Measurements from ENCODE around the gene IGSF22. TPM values are rescaled to one million over a fixed set of nuclear protein-coding genes. Genes with fewer than 3 reads are reported as not detected.

The IGSF22 gene
- total RNA-seq, 2 donors from 2014 or later, result not detected

DNA sequence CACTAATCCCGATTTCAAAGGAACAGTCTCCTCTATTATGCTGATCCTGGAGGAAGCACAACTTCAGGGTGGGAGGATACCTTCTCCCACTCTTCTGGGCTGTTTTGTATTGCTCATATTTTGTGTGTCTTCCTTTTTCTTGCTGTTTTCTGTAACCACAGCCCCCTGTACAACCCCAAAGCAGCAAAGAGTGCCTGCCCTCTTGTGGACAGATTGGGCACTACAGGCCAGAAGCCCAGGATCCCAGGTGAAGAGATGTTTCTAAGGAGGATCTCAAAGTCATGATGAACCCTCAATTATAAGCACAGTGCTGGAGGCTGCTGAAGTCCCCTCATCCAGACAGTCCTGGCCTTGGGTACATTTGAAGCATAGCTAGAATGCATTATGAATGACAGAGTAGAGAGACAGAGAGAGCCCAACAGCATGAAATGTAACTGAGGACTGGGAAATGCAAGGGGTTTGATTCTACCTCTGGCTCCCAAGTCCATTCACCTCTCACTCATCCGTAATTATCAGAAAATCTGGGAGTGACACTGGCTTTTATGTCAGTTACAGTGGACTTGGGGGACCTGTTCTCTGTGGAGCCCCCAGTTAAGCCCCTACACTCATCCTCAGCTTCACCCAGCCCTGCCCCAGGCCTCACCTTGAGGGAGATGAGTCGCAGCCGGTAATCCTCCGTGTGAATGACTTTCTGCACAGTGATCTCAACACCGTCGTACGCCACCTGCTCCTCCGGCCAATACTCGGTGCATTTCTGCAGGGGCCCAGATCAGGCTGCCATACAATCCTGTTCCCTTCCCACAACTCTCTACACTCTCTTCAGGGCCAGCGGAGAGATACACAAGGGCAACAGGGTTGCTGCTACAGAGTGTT, 6.2 kb upstream of the IGSF22 start:
- Histone ChIP-seq H3K36me3 (replicated peaks in 1 of 2; ENCODE audit: insufficient read depth in 1 of 2, low read depth in 2 of 2) (no peaks in the 10 kb centered on the region), H3K4me3 (no peak overlapping the region), H3K27ac (no peak overlapping the region), H3K9me3 (no peaks in the 10 kb centered on the region), H3K4me1 (peaks cover 6% of the 10 kb centered on the region), H3K27me3 (no peaks in the 10 kb centered on the region)
- peak; percentile 51 to 69 (median 60) for DNase-seq
- TF ChIP-seq POLR2A (IDR thresholded peaks at IDR 0.05), result no peak
- TF ChIP-seq, protein P1, sequence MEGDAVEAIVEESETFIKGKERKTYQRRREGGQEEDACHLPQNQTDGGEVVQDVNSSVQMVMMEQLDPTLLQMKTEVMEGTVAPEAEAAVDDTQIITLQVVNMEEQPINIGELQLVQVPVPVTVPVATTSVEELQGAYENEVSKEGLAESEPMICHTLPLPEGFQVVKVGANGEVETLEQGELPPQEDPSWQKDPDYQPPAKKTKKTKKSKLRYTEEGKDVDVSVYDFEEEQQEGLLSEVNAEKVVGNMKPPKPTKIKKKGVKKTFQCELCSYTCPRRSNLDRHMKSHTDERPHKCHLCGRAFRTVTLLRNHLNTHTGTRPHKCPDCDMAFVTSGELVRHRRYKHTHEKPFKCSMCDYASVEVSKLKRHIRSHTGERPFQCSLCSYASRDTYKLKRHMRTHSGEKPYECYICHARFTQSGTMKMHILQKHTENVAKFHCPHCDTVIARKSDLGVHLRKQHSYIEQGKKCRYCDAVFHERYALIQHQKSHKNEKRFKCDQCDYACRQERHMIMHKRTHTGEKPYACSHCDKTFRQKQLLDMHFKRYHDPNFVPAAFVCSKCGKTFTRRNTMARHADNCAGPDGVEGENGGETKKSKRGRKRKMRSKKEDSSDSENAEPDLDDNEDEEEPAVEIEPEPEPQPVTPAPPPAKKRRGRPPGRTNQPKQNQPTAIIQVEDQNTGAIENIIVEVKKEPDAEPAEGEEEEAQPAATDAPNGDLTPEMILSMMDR (IDR thresholded peaks at IDR 0.05), result peak; percentile 64 to 98 (median 81)
- WGBS, 2 donors, result 47 to 51% methylated on average over 11 of the region's 11 CpGs
- ATAC-seq, result peak; percentile 73
- intact Hi-C loops (cut with DNase I), result loop anchor here (10.0 kb wide), 2 partner anchors 187 to 617 kb away; no protein-coding TSS in a partner anchor

DNA sequence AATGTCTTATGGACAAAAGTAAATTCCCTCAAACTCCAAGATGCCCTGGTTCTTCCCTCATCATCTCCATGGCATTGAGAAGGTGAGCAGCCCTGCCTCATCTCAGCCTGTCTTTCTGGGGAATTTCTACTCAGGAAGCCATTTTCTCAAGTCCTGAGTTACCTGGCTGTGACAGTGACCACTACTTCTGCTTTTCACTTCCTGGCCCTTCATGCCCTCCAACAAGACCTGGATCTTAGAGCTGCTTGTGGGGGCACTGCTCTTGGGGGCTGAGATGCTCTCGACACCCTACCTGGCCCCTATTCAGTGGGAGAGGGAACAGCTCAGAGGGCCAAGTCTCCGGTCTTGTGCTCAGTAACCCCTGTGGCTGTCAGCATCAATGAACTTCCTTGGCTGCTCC, 5.5 kb upstream of the IGSF22 start:
- Histone ChIP-seq H3K4me1 (peaks cover 7% of the 10 kb centered on the region), H3K27me3 (no peaks in the 10 kb centered on the region), H3K27ac (no peak overlapping the region), H3K36me3 (replicated peaks in 1 of 2; ENCODE audit: insufficient read depth in 1 of 2, low read depth in 2 of 2) (no peaks in the 10 kb centered on the region), H3K4me3 (no peak overlapping the region), H3K9me3 (no peaks in the 10 kb centered on the region)
- ATAC-seq, result no peak
- intact Hi-C loops (cut with DNase I), result loop anchor here (10.0 kb wide), 2 partner anchors 187 to 617 kb away; no protein-coding TSS in a partner anchor
- TF ChIP-seq, protein P1 (IDR thresholded peaks at IDR 0.05), result no peak
- no peak for TF ChIP-seq POLR2A (IDR thresholded peaks at IDR 0.05)
- 76 to 89% methylated on average over 2 of the region's 2 CpGs for WGBS, 2 donors
- DNase-seq, result no peak

- ATAC-seq (no peak), DNase-seq (no peak)
- no peak overlapping the region for H3K4me3 ChIP-seq
- peaks cover 7% of the 10 kb centered on the region for H3K4me1 ChIP-seq
- intact Hi-C loops (cut with DNase I), result loop anchor here (10.0 kb wide), 2 partner anchors 185 to 615 kb away; no protein-coding TSS in a partner anchor
- TF ChIP-seq, protein P1 (IDR thresholded peaks at IDR 0.05), result no peak
- TF ChIP-seq POLR2A (IDR thresholded peaks at IDR 0.05), result no peak
- H3K27me3 ChIP-seq, result no peaks in the 10 kb centered on the region
- H3K27ac ChIP-seq, result no peak overlapping the region
- WGBS, 2 donors, result 86% methylated on average over 9 of the region's 9 CpGs
- no peaks in the 10 kb centered on the region for H3K36me3 ChIP-seq (replicated peaks in 1 of 2; ENCODE audit: insufficient read depth in 1 of 2, low read depth in 2 of 2)
- no peaks in the 10 kb centered on the region for H3K9me3 ChIP-seq
Observed at GRCh38 chr11:18730020-18730419, 4.0 kb upstream of the IGSF22 start.

DNA sequence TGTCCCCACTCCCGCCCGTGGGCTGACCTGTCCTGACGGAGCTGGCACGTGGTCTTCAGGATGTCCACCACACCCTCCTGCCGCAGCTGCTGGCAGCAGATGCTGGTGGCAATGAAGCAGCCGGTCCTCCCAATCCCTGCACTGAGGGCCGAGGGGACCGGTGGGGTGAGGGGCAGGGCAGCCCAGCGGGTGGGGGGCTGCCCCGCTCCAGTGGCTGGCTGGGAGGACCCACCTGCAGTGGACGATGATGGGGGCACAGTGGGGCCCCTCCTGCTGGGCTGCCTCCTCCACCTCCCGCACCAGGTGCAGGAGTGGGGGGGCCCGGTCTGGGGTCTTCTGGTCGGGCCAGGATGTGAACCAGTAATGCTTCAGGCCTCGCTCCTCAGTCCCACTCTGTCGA, 3.4 kb upstream of the IGSF22 start:
- no peak for ATAC-seq
- Histone ChIP-seq H3K27ac (no peak overlapping the region), H3K27me3 (no peaks in the 10 kb centered on the region), H3K4me3 (no peak overlapping the region), H3K9me3 (no peaks in the 10 kb centered on the region), H3K36me3 (replicated peaks in 1 of 2; ENCODE audit: insufficient read depth in 1 of 2, low read depth in 2 of 2) (no peaks in the 10 kb centered on the region), H3K4me1 (peaks cover 7% of the 10 kb centered on the region)
- 80 to 82% methylated on average over 9 to 16 of the region's 16 CpGs for WGBS, 2 donors
- TF ChIP-seq POLR2A (IDR thresholded peaks at IDR 0.05), result no peak
- TF ChIP-seq, protein P1 (IDR thresholded peaks at IDR 0.05), result no peak
- no peak for DNase-seq
- intact Hi-C loops (cut with DNase I), result no loop called here

Data from body of pancreas (tissue), 4 donors.